ENCODE data around the gene LHFPL3. TPM values are rescaled to one million over a fixed set of nuclear protein-coding genes. Genes with fewer than 3 reads are reported as not detected.

The LHFPL3 gene
- total RNA-seq, 1 donor from 2014 or later = not detected

- no peak for TF ChIP-seq CTCF (IDR thresholded peaks at IDR 0.05; ENCODE audit: unreplicated experiment)
- H3K27ac Mint-ChIP-seq = no peak overlapping the region
- no peaks in the 10 kb centered on the region for H3K27me3 Mint-ChIP-seq
- H3K9me3 Mint-ChIP-seq (ENCODE audit: low read depth) = peaks cover 21% of the 10 kb centered on the region
- H3K36me3 Mint-ChIP-seq (ENCODE audit: insufficient read depth) = no peaks in the 10 kb centered on the region
- DNase-seq (ENCODE audit: low spot score, unreplicated experiment) = no peak
- H3K4me3 Mint-ChIP-seq (ENCODE audit: low read depth) = no peak overlapping the region
- no peaks in the 10 kb centered on the region for H3K4me1 Mint-ChIP-seq (ENCODE audit: low read depth)
Measured at GRCh38 chr7:104388222-104388621, 59.8 kb downstream of the LHFPL3 start.

- Mint-ChIP-seq H3K27ac (no peak overlapping the region), H3K9me3 (ENCODE audit: low read depth) (no peaks in the 10 kb centered on the region), H3K4me1 (ENCODE audit: low read depth) (peaks cover 4% of the 10 kb centered on the region), H3K27me3 (peaks cover 4% of the 10 kb centered on the region), H3K36me3 (ENCODE audit: insufficient read depth) (no peaks in the 10 kb centered on the region), H3K4me3 (ENCODE audit: low read depth) (no peak overlapping the region)
- no peak for TF ChIP-seq CTCF (IDR thresholded peaks at IDR 0.05; ENCODE audit: unreplicated experiment)
- DNase-seq (ENCODE audit: low spot score, unreplicated experiment) = no peak
Measured at GRCh38 chr7:104395162-104395561, 66.8 kb downstream of the LHFPL3 start.

GRCh38 chr7:104397442-104397841, 69.0 kb downstream of the LHFPL3 start:
- DNase-seq (ENCODE audit: low spot score, unreplicated experiment) = no peak
- no peak for TF ChIP-seq CTCF (IDR thresholded peaks at IDR 0.05; ENCODE audit: unreplicated experiment)
- H3K27ac Mint-ChIP-seq = no peak overlapping the region
- H3K9me3 Mint-ChIP-seq (ENCODE audit: low read depth) = no peaks in the 10 kb centered on the region
- H3K36me3 Mint-ChIP-seq (ENCODE audit: insufficient read depth) = no peaks in the 10 kb centered on the region
- H3K4me1 Mint-ChIP-seq (ENCODE audit: low read depth) = peaks cover 4% of the 10 kb centered on the region
- H3K27me3 Mint-ChIP-seq = peaks cover 4% of the 10 kb centered on the region
- no peak overlapping the region for H3K4me3 Mint-ChIP-seq (ENCODE audit: low read depth)

GRCh38 chr7:104408371-104408770, 80.0 kb downstream of the LHFPL3 start:
- no peaks in the 10 kb centered on the region for H3K36me3 Mint-ChIP-seq (ENCODE audit: insufficient read depth)
- DNase-seq (ENCODE audit: low spot score, unreplicated experiment) = no peak
- no peak overlapping the region for H3K4me3 Mint-ChIP-seq (ENCODE audit: low read depth)
- TF ChIP-seq CTCF (IDR thresholded peaks at IDR 0.05; ENCODE audit: unreplicated experiment) = no peak
- H3K27ac Mint-ChIP-seq = no peak overlapping the region
- no peaks in the 10 kb centered on the region for H3K4me1 Mint-ChIP-seq (ENCODE audit: low read depth)
- no peaks in the 10 kb centered on the region for H3K27me3 Mint-ChIP-seq
- no peaks in the 10 kb centered on the region for H3K9me3 Mint-ChIP-seq (ENCODE audit: low read depth)

- no peaks in the 10 kb centered on the region for H3K4me1 Mint-ChIP-seq (ENCODE audit: low read depth)
- no peaks in the 10 kb centered on the region for H3K9me3 Mint-ChIP-seq (ENCODE audit: low read depth)
- H3K27me3 Mint-ChIP-seq = no peaks in the 10 kb centered on the region
- H3K27ac Mint-ChIP-seq = no peak overlapping the region
- no peak for DNase-seq (ENCODE audit: low spot score, unreplicated experiment)
- H3K4me3 Mint-ChIP-seq (ENCODE audit: low read depth) = no peak overlapping the region
- no peak for TF ChIP-seq CTCF (IDR thresholded peaks at IDR 0.05; ENCODE audit: unreplicated experiment)
- no peaks in the 10 kb centered on the region for H3K36me3 Mint-ChIP-seq (ENCODE audit: insufficient read depth)
Measured at GRCh38 chr7:104410742-104411141, 82.3 kb downstream of the LHFPL3 start.
